ENCODE measurements around the gene CAMK2D. TPM values are rescaled to one million over a fixed set of nuclear protein-coding genes. Genes with fewer than 3 reads are reported as not detected.

CAMK2D gene
- total RNA-seq, 2 experiments from 2014 or later = 62.8 to 66.1 TPM

GRCh38 chr4:113697429-113697828 lies 64.1 kb downstream of the CAMK2D start:
- H3K27ac Mint-ChIP-seq = no peak overlapping the region
- TF ChIP-seq CTCF (IDR thresholded peaks at IDR 0.05) = no peak
- CTCF ChIA-PET = no interaction called here

GRCh38 chr4:113695328-113696169 lies 66.0 kb downstream of the CAMK2D start:
- CTCF ChIA-PET = no interaction called here
- intact Hi-C loops (cut with micrococcal nuclease) = no loop called here
- Mint-ChIP-seq H3K27ac (no peak overlapping the region), H3K9me3 (no peaks in the 10 kb centered on the region), H3K4me3 (no peak overlapping the region), H3K36me3 (ENCODE audit: low read depth) (peaks cover 20% of the 10 kb centered on the region), H3K4me1 (ENCODE audit: low read depth) (peaks cover 37% of the 10 kb centered on the region), H3K27me3 (no peaks in the 10 kb centered on the region)
- no peak for TF ChIP-seq CTCF (IDR thresholded peaks at IDR 0.05)
- DNase-seq (no peak), ATAC-seq (peak; percentile 37)
- POLR2A ChIA-PET = no interaction called here

More at GRCh38 chr4:113697429-113697828, 64.1 kb downstream of the CAMK2D start:
- Mint-ChIP-seq H3K4me1 (ENCODE audit: low read depth) (peaks cover 39% of the 10 kb centered on the region), H3K36me3 (ENCODE audit: low read depth) (peaks cover 14% of the 10 kb centered on the region), H3K4me3 (no peak overlapping the region), H3K27me3 (no peaks in the 10 kb centered on the region), H3K9me3 (no peaks in the 10 kb centered on the region)
- POLR2A ChIA-PET = no interaction called here
- DNase-seq = no peak
- peak; percentile 35 for ATAC-seq
- intact Hi-C loops (cut with micrococcal nuclease) = no loop called here

- DNase-seq = no peak
- no peaks in the 10 kb centered on the region for H3K27me3 Mint-ChIP-seq
- no peaks in the 10 kb centered on the region for H3K9me3 Mint-ChIP-seq
- peak overlapping the region; percentile 58 for H3K27ac Mint-ChIP-seq
- no peak overlapping the region for H3K4me3 Mint-ChIP-seq
- peaks cover 34% of the 10 kb centered on the region for H3K4me1 Mint-ChIP-seq (ENCODE audit: low read depth)
- no peak for ATAC-seq
- intact Hi-C loops (cut with micrococcal nuclease) = no loop called here
- TF ChIP-seq CTCF (IDR thresholded peaks at IDR 0.05) = no peak
- peaks cover 27% of the 10 kb centered on the region for H3K36me3 Mint-ChIP-seq (ENCODE audit: low read depth)
- ChIA-PET POLR2A (no interaction called here), CTCF (interaction anchor here (0.9 to 1.6 kb wide), 3 partner anchors 8 to 16 kb away, joined by 3 to 6 read pairs (median 5); no protein-coding TSS in a partner anchor)
Measured at GRCh38 chr4:113694008-113694407, 67.5 kb downstream of the CAMK2D start.

GRCh38 chr4:113692809-113693411 lies 68.6 kb downstream of the CAMK2D start:
- Mint-ChIP-seq H3K4me3 (peak overlapping the region; percentile 41), H3K27ac (peak overlapping the region; percentile 78), H3K27me3 (no peaks in the 10 kb centered on the region), H3K4me1 (ENCODE audit: low read depth) (peaks cover 38% of the 10 kb centered on the region), H3K9me3 (no peaks in the 10 kb centered on the region), H3K36me3 (ENCODE audit: low read depth) (peaks cover 33% of the 10 kb centered on the region)
- ATAC-seq (peak; percentile 62), DNase-seq (no peak)
- intact Hi-C loops (cut with micrococcal nuclease) = no loop called here
- no peak for TF ChIP-seq CTCF (IDR thresholded peaks at IDR 0.05)
- ChIA-PET POLR2A (interaction anchor here (1.0 kb wide), 1 partner anchor 8 kb away, joined by 4 read pairs; no protein-coding TSS in a partner anchor), CTCF (interaction anchor here (0.9 kb wide), 1 partner anchor 9 kb away, joined by 3 read pairs; no protein-coding TSS in a partner anchor)

- Mint-ChIP-seq H3K36me3 (ENCODE audit: low read depth) (peaks cover 40% of the 10 kb centered on the region), H3K27ac (no peak overlapping the region), H3K27me3 (no peaks in the 10 kb centered on the region), H3K4me1 (ENCODE audit: low read depth) (peaks cover 49% of the 10 kb centered on the region), H3K4me3 (no peak overlapping the region), H3K9me3 (no peaks in the 10 kb centered on the region)
- ATAC-seq = no peak
- POLR2A ChIA-PET = no interaction called here
- DNase-seq = no peak
- no peak for TF ChIP-seq CTCF (IDR thresholded peaks at IDR 0.05)
- intact Hi-C loops (cut with micrococcal nuclease) = no loop called here
- CTCF ChIA-PET = interaction anchor here (1.2 kb wide), 1 partner anchor 144 kb away, joined by 5 read pairs; no protein-coding TSS in a partner anchor
Measured at GRCh38 chr4:113691676-113692075, 69.9 kb downstream of the CAMK2D start.
